ENCODE measurements around the gene FBXO7.

Gene FBXO7

GRCh38 chr22:32531931-32532819 lies 57.6 kb downstream of the FBXO7 start:
- no peak overlapping the region for H3K4me3 ChIP-seq
- DNase-seq = peak; percentile 89
- H3K4me1 ChIP-seq = peaks cover 4 to 39% (median 27%) of the 10 kb centered on the region in 4 donors
- no peaks in the 10 kb centered on the region for H3K9me3 ChIP-seq
- peaks cover 0 to 10% of the 10 kb centered on the region in 2 donors for H3K27me3 ChIP-seq
- intact Hi-C loops (cut with DNase I; ENCODE audit: low total_unique reads) = loop anchor here (10.0 kb wide), 1 partner anchor 123 kb away; no protein-coding TSS in a partner anchor
- peak overlapping the region; percentile 23 to 30 for H3K27ac ChIP-seq
- H3K36me3 ChIP-seq = no peaks in the 10 kb centered on the region
- TF ChIP-seq, protein P1, sequence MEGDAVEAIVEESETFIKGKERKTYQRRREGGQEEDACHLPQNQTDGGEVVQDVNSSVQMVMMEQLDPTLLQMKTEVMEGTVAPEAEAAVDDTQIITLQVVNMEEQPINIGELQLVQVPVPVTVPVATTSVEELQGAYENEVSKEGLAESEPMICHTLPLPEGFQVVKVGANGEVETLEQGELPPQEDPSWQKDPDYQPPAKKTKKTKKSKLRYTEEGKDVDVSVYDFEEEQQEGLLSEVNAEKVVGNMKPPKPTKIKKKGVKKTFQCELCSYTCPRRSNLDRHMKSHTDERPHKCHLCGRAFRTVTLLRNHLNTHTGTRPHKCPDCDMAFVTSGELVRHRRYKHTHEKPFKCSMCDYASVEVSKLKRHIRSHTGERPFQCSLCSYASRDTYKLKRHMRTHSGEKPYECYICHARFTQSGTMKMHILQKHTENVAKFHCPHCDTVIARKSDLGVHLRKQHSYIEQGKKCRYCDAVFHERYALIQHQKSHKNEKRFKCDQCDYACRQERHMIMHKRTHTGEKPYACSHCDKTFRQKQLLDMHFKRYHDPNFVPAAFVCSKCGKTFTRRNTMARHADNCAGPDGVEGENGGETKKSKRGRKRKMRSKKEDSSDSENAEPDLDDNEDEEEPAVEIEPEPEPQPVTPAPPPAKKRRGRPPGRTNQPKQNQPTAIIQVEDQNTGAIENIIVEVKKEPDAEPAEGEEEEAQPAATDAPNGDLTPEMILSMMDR (IDR thresholded peaks at IDR 0.05) = no peak

DNA sequence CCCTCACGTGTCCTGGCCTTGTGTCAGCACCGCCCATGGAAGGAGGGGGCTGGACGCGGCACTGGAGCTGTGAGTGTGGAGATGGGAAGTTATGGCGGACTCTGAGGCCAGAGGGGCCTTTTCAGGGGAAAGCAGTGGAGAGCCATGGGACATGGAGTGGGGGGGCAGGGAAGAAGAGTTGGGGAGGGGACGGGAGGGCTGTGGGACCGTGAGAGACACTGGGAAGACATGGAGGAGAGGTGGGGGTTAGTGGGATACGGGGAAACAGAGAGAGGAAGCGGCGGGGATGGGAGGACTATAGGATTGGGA lies 58.2 kb downstream of the FBXO7 start:
- Histone ChIP-seq H3K4me1 (peaks cover 4 to 39% (median 27%) of the 10 kb centered on the region in 4 donors), H3K27ac (peak overlapping the region; percentile 15 to 23), H3K4me3 (no peak overlapping the region), H3K27me3 (peaks cover 0 to 10% of the 10 kb centered on the region in 2 donors), H3K9me3 (no peaks in the 10 kb centered on the region), H3K36me3 (no peaks in the 10 kb centered on the region)
- intact Hi-C loops (cut with DNase I; ENCODE audit: low total_unique reads) = loop anchor here (10.0 kb wide), 1 partner anchor 122 kb away; no protein-coding TSS in a partner anchor
- no peak for DNase-seq
- TF ChIP-seq, protein P1 (IDR thresholded peaks at IDR 0.05) = no peak

GRCh38 chr22:32533265-32534111 lies 58.9 kb downstream of the FBXO7 start:
- intact Hi-C loops (cut with DNase I; ENCODE audit: low total_unique reads) = loop anchor here (10.0 kb wide), 1 partner anchor 121 kb away; no protein-coding TSS in a partner anchor
- peaks cover 4 to 39% (median 27%) of the 10 kb centered on the region in 4 donors for H3K4me1 ChIP-seq
- H3K4me3 ChIP-seq = no peak overlapping the region
- H3K27ac ChIP-seq = peak overlapping the region; percentile 15 to 23
- TF ChIP-seq, protein P1 (IDR thresholded peaks at IDR 0.05) = no peak
- no peak for DNase-seq
- no peaks in the 10 kb centered on the region for H3K9me3 ChIP-seq
- H3K27me3 ChIP-seq = peaks cover 0 to 10% of the 10 kb centered on the region in 2 donors
- no peaks in the 10 kb centered on the region for H3K36me3 ChIP-seq

GRCh38 chr22:32534252-32535235 lies 59.9 kb downstream of the FBXO7 start:
- intact Hi-C loops (cut with DNase I; ENCODE audit: low total_unique reads) = loop anchor here (10.0 kb wide), 1 partner anchor 120 kb away; no protein-coding TSS in a partner anchor
- peaks cover 4 to 34% (median 22%) of the 10 kb centered on the region in 4 donors for H3K4me1 ChIP-seq
- H3K36me3 ChIP-seq = no peaks in the 10 kb centered on the region
- DNase-seq = no peak
- H3K9me3 ChIP-seq = no peaks in the 10 kb centered on the region
- peaks cover 0 to 10% of the 10 kb centered on the region in 2 donors for H3K27me3 ChIP-seq
- no peak overlapping the region for H3K4me3 ChIP-seq
- H3K27ac ChIP-seq = peak overlapping the region; percentile 3 to 22
- TF ChIP-seq, protein P1 (IDR thresholded peaks at IDR 0.05) = no peak

Measured in tibial artery (tissue), 4 donors.